PC-3 (cell line): ENCODE data around the gene CD48.

Experiments
- CTCF ChIP-seq: fragments of 300-600 bp; sonication (generic); conservative IDR thresholded peaks from 2 replicates; pipeline ENCODE4 v1.5.1; 2017; ENCODE audit warnings: antibody characterized with exemption, low read depth, mild to moderate bottlenecking, low read length
- EZH2 ChIP-seq: fragments of 300-600 bp; sonication (generic); IDR thresholded peaks from one replicate; pipeline ENCODE4 v1.6.1; 2017; ENCODE audit warnings: antibody characterized with exemption, mild to moderate bottlenecking, low read length; ENCODE audit not compliant: unreplicated experiment
- EZH2phosphoT487 ChIP-seq: fragments of 300-600 bp; sonication (generic); IDR thresholded peaks from 2 replicates; pipeline ENCODE4 v1.6.1; 2018; ENCODE audit warnings: mild to moderate bottlenecking, antibody characterized with exemption, low read length, borderline replicate concordance

GRCh38 chr1:160659566-160659965 is 52.1 kb downstream of the CD48 start:
- TF ChIP-seq CTCF (no peak), EZH2 (no peak), EZH2phosphoT487 (no peak)
